ENCODE data around the gene TIMP2. TPM values are rescaled to one million over a fixed set of nuclear protein-coding genes. Genes with fewer than 3 reads are reported as not detected.
"Not testable (repeated sequence)": the region's sequence is repeated elsewhere in the genome, so short reads cannot be mapped to it uniquely, and the experiment has no call there.

Gene TIMP2
- total RNA-seq, 2 experiments from 2014 or later = 5.0 to 6.0 TPM

DNA sequence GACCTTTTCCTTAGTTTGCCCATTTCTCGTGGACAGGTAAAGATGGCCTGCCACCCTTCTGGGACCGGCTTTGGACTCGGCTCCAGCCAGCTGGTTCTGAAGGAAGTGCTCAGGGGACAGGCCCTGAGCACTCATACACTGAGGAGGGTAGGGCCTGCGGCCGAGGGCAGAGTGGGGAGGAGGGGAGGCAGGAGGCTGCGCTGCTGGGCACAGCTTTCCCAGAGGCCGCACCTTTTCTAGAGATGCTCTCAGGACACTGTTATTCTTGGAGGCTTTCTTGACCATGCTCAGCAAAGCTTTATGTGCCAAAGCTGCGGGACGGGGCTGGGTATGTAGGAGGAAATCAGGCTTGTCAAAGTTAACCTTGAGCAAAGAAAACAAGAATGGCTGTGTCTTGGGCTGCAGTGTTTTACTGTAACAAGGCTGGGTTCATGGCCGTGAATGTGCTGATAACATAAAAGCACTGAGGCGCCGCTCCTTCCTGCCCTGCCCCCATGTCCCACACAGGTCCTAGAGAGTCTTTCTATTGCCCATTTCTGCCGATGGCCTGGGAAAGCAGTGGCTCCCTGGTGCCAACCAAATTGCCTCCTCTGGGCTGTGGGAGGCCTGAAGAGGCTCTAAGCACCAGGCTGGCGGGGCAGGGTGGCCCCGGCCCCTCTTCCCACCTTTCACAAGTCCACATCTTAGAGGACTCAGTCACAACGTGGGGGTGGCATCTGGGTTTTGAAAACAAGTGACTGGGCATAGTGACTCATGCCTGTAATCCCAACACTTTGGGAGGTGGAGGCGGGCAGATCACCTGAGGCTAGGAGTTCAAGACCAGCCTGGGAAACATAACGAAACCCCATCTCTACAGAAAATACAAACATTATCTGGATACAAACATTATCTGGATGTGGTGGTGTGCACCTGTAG, 22.3 kb upstream of the TIMP2 start:
- no peak for ATAC-seq (ENCODE audit: low read depth)
- H3K4me1 Mint-ChIP-seq = no peaks in the 10 kb centered on the region
- H3K36me3 Mint-ChIP-seq = peaks cover 3% of the 10 kb centered on the region
- no peaks in the 10 kb centered on the region for H3K27me3 Mint-ChIP-seq
- no peak for DNase-seq
- POLR2A ChIA-PET = no interaction called here
- H3K4me3 Mint-ChIP-seq = no peak overlapping the region
- no peak overlapping the region for H3K27ac Mint-ChIP-seq
- H3K9me3 Mint-ChIP-seq = peaks cover 16% of the 10 kb centered on the region

DNA sequence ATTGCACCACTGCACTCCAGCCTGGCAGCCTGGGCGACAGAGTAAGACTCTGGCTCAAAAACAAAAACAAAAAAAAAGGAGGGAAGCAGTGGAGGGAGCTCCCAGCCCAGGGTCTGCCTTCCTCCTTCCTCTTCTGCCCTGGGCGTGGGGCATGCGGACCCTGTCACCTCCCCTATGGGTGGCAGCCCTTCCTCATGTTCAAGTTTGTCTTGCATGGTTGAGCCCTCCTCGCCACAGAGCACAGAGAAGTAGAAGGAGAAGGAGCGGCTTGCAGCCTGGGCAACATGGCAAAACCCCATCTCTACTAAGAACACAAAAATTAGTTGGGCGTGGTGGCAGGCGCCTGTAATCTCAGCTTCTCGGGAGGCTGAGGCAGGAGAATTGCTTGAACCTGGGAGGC, 21.4 kb upstream of the TIMP2 start:
- Mint-ChIP-seq H3K4me3 (no peak overlapping the region), H3K4me1 (no peaks in the 10 kb centered on the region), H3K9me3 (peaks cover 16% of the 10 kb centered on the region), H3K36me3 (peaks cover 3% of the 10 kb centered on the region), H3K27ac (no peak overlapping the region), H3K27me3 (peaks cover 1% of the 10 kb centered on the region)
- POLR2A ChIA-PET = no interaction called here
- no peak for ATAC-seq (ENCODE audit: low read depth)
- DNase-seq = no peak

DNA sequence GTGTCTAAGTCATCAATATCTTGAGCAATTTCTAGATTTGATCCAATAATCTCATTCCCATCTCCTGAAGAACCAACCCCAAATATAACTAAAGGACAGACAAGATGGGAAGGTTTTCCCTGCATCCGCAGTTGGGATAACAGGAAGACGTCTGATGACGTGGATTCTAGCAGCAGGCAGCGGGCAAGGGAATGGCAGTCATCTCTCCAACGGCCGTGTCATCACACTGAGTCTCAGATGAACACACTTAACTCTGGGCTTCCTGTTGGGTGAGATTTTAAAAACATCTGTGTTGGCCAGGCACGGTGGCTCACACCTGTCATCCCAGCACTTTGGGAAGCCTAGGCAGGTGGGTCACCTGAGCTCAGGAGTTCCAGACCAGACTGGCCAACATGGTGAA, 20.9 kb upstream of the TIMP2 start:
- no peak for DNase-seq
- Mint-ChIP-seq H3K27ac (no peak overlapping the region), H3K36me3 (peaks cover 3% of the 10 kb centered on the region), H3K27me3 (peaks cover 1% of the 10 kb centered on the region), H3K4me3 (no peak overlapping the region), H3K9me3 (peaks cover 12% of the 10 kb centered on the region), H3K4me1 (no peaks in the 10 kb centered on the region)
- POLR2A ChIA-PET = no interaction called here
- ATAC-seq (ENCODE audit: low read depth) = no peak

GRCh38 chr17:78945455-78945854, 20.3 kb upstream of the TIMP2 start:
- H3K27me3 Mint-ChIP-seq; ATAC-seq (ENCODE audit: low read depth); H3K27ac Mint-ChIP-seq; POLR2A ChIA-PET; H3K4me3 Mint-ChIP-seq; DNase-seq; H3K36me3 Mint-ChIP-seq; H3K4me1 Mint-ChIP-seq; H3K9me3 Mint-ChIP-seq: not testable (repeated sequence)

- no peak for ATAC-seq (ENCODE audit: low read depth)
- Mint-ChIP-seq H3K36me3 (peaks cover 2% of the 10 kb centered on the region), H3K4me3 (no peak overlapping the region), H3K9me3 (peaks cover 4% of the 10 kb centered on the region), H3K27me3 (peaks cover 1% of the 10 kb centered on the region), H3K27ac (no peak overlapping the region), H3K4me1 (no peaks in the 10 kb centered on the region)
- DNase-seq = no peak
- POLR2A ChIA-PET = no interaction called here
Measured at GRCh38 chr17:78944956-78945355, 19.8 kb upstream of the TIMP2 start.

DNA sequence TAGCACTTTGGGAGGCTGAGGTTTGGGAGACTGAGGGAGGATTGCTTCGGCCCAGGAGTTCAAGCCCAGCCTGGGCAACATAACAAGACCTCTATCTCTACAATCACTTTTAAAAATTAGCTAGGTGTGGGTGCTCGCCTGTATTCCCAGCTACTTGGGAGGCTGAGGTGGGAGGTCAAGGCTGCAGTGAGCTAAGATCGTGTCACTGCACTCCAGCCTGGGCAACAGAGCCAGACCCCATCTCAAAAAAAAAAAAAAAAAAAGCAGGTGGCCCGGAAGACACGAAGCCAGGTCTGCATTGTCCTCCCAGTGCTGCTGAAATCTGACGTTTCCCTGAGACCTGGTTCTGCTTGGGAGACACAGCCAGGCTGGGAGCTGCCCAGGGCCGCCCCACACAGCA, 18.8 kb upstream of the TIMP2 start:
- no peaks in the 10 kb centered on the region for H3K36me3 Mint-ChIP-seq
- H3K27ac Mint-ChIP-seq = no peak overlapping the region
- no peaks in the 10 kb centered on the region for H3K9me3 Mint-ChIP-seq
- no peak for DNase-seq
- H3K27me3 Mint-ChIP-seq = peaks cover 1% of the 10 kb centered on the region
- H3K4me3 Mint-ChIP-seq = no peak overlapping the region
- no peaks in the 10 kb centered on the region for H3K4me1 Mint-ChIP-seq
- no peak for ATAC-seq (ENCODE audit: low read depth)
- POLR2A ChIA-PET = no interaction called here

DNA sequence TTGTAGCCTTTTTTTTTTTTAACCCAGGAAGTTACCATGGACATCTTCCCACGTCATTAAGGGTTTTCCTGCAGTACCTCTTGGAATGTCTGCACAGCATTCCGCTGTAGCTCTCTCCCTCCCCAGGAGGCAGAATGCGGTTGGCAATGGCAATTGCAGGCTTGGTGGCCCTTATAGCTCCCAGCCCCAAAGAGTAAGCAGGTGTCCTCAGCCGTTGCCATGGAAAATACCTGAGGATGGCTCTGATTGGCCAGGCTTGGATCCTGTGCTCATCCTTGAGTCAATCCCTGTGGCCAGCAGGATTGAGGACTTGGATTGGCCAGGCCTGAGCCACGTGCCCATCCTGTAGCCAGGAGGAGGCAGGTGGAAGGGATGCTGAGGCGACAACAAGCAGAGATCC, 15.5 kb upstream of the TIMP2 start:
- POLR2A ChIA-PET = no interaction called here
- ATAC-seq (ENCODE audit: low read depth) (no peak), DNase-seq (no peak)
- Mint-ChIP-seq H3K4me3 (no peak overlapping the region), H3K9me3 (no peaks in the 10 kb centered on the region), H3K36me3 (no peaks in the 10 kb centered on the region), H3K4me1 (no peaks in the 10 kb centered on the region), H3K27ac (no peak overlapping the region), H3K27me3 (peaks cover 1% of the 10 kb centered on the region)

DNA sequence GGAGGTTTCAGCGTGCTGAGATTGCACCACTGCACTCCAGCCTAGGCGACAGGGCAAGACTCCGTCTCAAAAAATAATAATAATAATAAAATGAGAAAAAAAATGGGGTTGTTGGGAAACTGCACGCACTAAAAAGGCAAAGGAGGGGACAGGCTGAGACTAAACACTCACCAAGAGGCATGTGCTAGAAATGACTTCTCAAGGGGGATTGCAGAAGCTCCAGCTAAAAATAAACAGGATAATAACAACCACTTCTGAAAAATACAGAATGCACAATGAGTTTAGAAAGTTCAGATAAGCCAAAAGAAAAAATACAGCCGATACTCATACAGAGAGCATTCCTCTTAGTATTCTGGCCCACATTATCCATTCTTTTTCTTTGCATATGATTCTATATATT, 15.1 kb upstream of the TIMP2 start:
- DNase-seq (no peak), ATAC-seq (ENCODE audit: low read depth) (no peak)
- no peak overlapping the region for H3K27ac Mint-ChIP-seq
- H3K36me3 Mint-ChIP-seq = no peaks in the 10 kb centered on the region
- H3K27me3 Mint-ChIP-seq = peaks cover 1% of the 10 kb centered on the region
- H3K9me3 Mint-ChIP-seq = no peaks in the 10 kb centered on the region
- POLR2A ChIA-PET = no interaction called here
- H3K4me1 Mint-ChIP-seq = no peaks in the 10 kb centered on the region
- H3K4me3 Mint-ChIP-seq = no peak overlapping the region

- DNase-seq = no peak
- H3K27me3 Mint-ChIP-seq = peaks cover 1% of the 10 kb centered on the region
- H3K27ac Mint-ChIP-seq = no peak overlapping the region
- H3K4me3 Mint-ChIP-seq = no peak overlapping the region
- ATAC-seq (ENCODE audit: low read depth) = no peak
- H3K4me1 Mint-ChIP-seq = no peaks in the 10 kb centered on the region
- H3K36me3 Mint-ChIP-seq = no peaks in the 10 kb centered on the region
- H3K9me3 Mint-ChIP-seq = no peaks in the 10 kb centered on the region
- POLR2A ChIA-PET = no interaction called here
Measured at GRCh38 chr17:78939615-78940014, 14.4 kb upstream of the TIMP2 start.

- H3K9me3 Mint-ChIP-seq = no peaks in the 10 kb centered on the region
- H3K36me3 Mint-ChIP-seq = no peaks in the 10 kb centered on the region
- DNase-seq (no peak), ATAC-seq (ENCODE audit: low read depth) (no peak)
- H3K4me3 Mint-ChIP-seq = no peak overlapping the region
- peaks cover 2% of the 10 kb centered on the region for H3K4me1 Mint-ChIP-seq
- no peak overlapping the region for H3K27ac Mint-ChIP-seq
- POLR2A ChIA-PET = no interaction called here
- H3K27me3 Mint-ChIP-seq = peaks cover 1% of the 10 kb centered on the region
Measured at GRCh38 chr17:78937561-78937960, 12.4 kb upstream of the TIMP2 start.

DNA sequence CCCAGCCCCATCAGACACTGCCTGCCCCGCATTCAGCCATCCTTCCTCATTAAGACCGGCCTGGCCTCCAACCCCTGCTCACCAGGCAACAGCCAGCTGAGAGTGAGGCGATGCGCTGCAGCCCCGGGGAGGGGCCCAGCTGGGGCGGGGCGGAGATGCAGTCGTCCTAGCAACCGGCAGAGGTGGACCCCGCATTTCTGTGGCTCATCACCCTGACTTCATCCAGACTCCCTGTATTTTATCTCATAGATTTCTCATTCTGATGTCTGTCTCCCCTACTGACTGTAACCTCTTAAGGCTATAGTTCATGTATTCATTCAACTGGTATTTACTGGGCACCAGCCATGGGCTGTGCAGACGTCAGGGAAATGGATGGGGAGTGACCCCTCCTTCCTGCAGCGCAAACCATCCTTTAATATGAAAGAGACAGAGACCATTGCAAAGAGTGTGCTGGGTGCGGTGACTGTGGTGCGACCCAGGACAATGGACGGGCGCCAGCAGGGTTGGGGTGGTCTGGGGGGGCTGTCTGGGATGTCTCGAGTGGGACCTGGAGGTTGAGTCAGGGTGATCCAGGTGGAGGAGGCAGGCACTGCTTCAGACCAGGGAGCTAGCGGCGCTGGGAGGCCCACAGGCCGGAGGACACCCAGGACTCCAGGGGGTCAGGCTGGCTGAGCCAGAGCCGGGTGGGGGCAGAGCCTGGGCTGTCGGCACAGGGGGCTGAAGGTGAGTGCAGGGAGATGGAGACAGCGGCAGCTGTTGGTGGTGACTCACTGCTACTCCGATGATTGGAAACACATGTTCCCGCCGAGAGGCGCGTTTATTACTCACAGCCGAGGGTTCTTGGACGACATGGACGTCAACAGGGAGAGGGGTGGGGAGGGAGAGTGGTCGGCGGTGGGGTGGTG, 10.5 kb upstream of the TIMP2 start:
- no peak overlapping the region for H3K4me3 Mint-ChIP-seq
- ATAC-seq (ENCODE audit: low read depth) = no peak
- peaks cover 2% of the 10 kb centered on the region for H3K4me1 Mint-ChIP-seq
- no peak for DNase-seq
- POLR2A ChIA-PET = no interaction called here
- H3K9me3 Mint-ChIP-seq = no peaks in the 10 kb centered on the region
- H3K36me3 Mint-ChIP-seq = no peaks in the 10 kb centered on the region
- H3K27me3 Mint-ChIP-seq = no peaks in the 10 kb centered on the region
- no peak overlapping the region for H3K27ac Mint-ChIP-seq

- ATAC-seq (ENCODE audit: low read depth) = no peak
- Mint-ChIP-seq H3K27me3 (no peaks in the 10 kb centered on the region), H3K36me3 (no peaks in the 10 kb centered on the region), H3K4me1 (peaks cover 2% of the 10 kb centered on the region), H3K9me3 (no peaks in the 10 kb centered on the region), H3K4me3 (no peak overlapping the region), H3K27ac (no peak overlapping the region)
- POLR2A ChIA-PET = no interaction called here
- no peak for DNase-seq
Measured at GRCh38 chr17:78934681-78935418, 9.7 kb upstream of the TIMP2 start.

- Mint-ChIP-seq H3K4me3 (no peak overlapping the region), H3K4me1 (peaks cover 2% of the 10 kb centered on the region), H3K27ac (no peak overlapping the region), H3K36me3 (no peaks in the 10 kb centered on the region), H3K9me3 (no peaks in the 10 kb centered on the region), H3K27me3 (no peaks in the 10 kb centered on the region)
- POLR2A ChIA-PET = no interaction called here
- DNase-seq = no peak
- no peak for ATAC-seq (ENCODE audit: low read depth)
Measured at GRCh38 chr17:78933959-78934568, 8.9 kb upstream of the TIMP2 start.
